ENCODE results near the gene COA6. TPM values are rescaled to one million over a fixed set of nuclear protein-coding genes. Genes with fewer than 3 reads are reported as not detected.

The COA6 gene
- total RNA-seq, 1 donor from 2014 or later = 15.7 TPM

- Histone ChIP-seq H3K27ac (no peak overlapping the region), H3K9me3 (no peaks in the 10 kb centered on the region), H3K36me3 (peaks cover 0 to 35% of the 10 kb centered on the region in 2 donors), H3K4me1 (no peaks in the 10 kb centered on the region), H3K27me3 (no peaks in the 10 kb centered on the region), H3K4me3 (no peak overlapping the region)
- no peak for DNase-seq (ENCODE audit: extremely low spot score in 2 of 2)
- intact Hi-C loops (cut with DNase I) = no loop called here
- TF ChIP-seq CTCF (IDR thresholded peaks at IDR 0.05) (no peak), POLR2AphosphoS5 (IDR thresholded peaks at IDR 0.05; ENCODE audit: insufficient read depth in 1 of 2, low read depth in 1 of 2) (no peak), POLR2A (IDR thresholded peaks at IDR 0.05) (no peak)
Observed at GRCh38 chr1:234381699-234382555, 8.7 kb downstream of the COA6 start.

GRCh38 chr1:234386122-234386521 lies 12.9 kb downstream of the COA6 start:
- Histone ChIP-seq H3K36me3 (peaks cover 0 to 10% of the 10 kb centered on the region in 2 donors), H3K9me3 (no peaks in the 10 kb centered on the region)
- no peak for DNase-seq (ENCODE audit: extremely low spot score in 2 of 2)

DNA sequence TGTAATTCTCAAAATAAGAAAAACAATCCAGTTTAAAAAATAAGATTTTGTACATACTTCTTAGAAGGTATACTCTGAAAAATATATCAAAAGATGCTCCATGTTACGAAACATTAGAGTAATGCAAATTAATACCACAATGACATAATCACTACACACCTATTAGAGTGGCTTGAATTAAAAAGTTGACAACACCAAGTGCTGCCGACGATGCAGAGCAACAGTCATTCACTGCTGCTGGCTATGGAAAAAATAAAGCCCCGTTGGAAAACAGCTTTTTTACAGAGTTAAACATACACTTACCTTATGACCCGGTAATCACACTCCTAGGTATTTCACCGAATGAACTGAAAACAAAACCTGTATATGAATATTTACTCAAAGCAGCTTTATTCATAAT lies 14.8 kb downstream of the COA6 start:
- no peaks in the 10 kb centered on the region for H3K4me1 ChIP-seq
- H3K9me3 ChIP-seq = no peaks in the 10 kb centered on the region
- DNase-seq (ENCODE audit: extremely low spot score in 2 of 2) = no peak
- TF ChIP-seq CTCF (IDR thresholded peaks at IDR 0.05) = no peak
- no peak for TF ChIP-seq POLR2AphosphoS5 (IDR thresholded peaks at IDR 0.05; ENCODE audit: insufficient read depth in 1 of 2, low read depth in 1 of 2)
- no peak for TF ChIP-seq POLR2A (IDR thresholded peaks at IDR 0.05)
- H3K36me3 ChIP-seq = peaks cover 0 to 10% of the 10 kb centered on the region in 2 donors
- no peaks in the 10 kb centered on the region for H3K27me3 ChIP-seq
- intact Hi-C loops (cut with DNase I) = no loop called here
- H3K27ac ChIP-seq = no peak overlapping the region
- no peak overlapping the region for H3K4me3 ChIP-seq

More at GRCh38 chr1:234386122-234386521, 12.9 kb downstream of the COA6 start:
- no peak for TF ChIP-seq POLR2A (IDR thresholded peaks at IDR 0.05)
- TF ChIP-seq CTCF (IDR thresholded peaks at IDR 0.05) = no peak
- TF ChIP-seq POLR2AphosphoS5 (IDR thresholded peaks at IDR 0.05; ENCODE audit: insufficient read depth in 1 of 2, low read depth in 1 of 2) = no peak
- Histone ChIP-seq H3K4me1 (no peaks in the 10 kb centered on the region), H3K27me3 (no peaks in the 10 kb centered on the region), H3K27ac (no peak overlapping the region), H3K4me3 (no peak overlapping the region)
- intact Hi-C loops (cut with DNase I) = no loop called here

DNA sequence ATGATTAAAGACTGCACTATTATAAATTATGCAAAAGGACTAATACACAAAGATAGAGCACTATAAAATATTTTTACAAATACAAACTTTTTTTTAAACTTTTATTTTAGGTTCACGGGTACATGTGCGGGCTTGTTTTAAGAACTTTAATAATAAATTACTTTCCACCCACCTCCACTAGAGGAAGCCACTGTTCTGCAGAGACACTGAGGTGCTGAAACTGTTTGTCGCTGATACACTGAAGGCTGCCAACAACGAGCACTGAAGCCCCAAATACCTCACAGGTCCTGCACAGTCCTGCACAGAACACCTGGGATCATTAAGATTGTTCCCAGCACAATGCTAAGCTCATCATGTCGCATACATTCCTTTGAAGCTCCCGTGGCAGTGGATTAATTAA lies 19.9 kb downstream of the COA6 start:
- Histone ChIP-seq H3K27ac (no peak overlapping the region), H3K27me3 (no peaks in the 10 kb centered on the region), H3K9me3 (no peaks in the 10 kb centered on the region), H3K36me3 (no peaks in the 10 kb centered on the region), H3K4me3 (no peak overlapping the region), H3K4me1 (no peaks in the 10 kb centered on the region)
- TF ChIP-seq POLR2A (IDR thresholded peaks at IDR 0.05) (no peak), POLR2AphosphoS5 (IDR thresholded peaks at IDR 0.05; ENCODE audit: insufficient read depth in 1 of 2, low read depth in 1 of 2) (no peak), CTCF (IDR thresholded peaks at IDR 0.05) (no peak)
- intact Hi-C loops (cut with DNase I) = no loop called here
- no peak for DNase-seq (ENCODE audit: extremely low spot score in 2 of 2)

DNA sequence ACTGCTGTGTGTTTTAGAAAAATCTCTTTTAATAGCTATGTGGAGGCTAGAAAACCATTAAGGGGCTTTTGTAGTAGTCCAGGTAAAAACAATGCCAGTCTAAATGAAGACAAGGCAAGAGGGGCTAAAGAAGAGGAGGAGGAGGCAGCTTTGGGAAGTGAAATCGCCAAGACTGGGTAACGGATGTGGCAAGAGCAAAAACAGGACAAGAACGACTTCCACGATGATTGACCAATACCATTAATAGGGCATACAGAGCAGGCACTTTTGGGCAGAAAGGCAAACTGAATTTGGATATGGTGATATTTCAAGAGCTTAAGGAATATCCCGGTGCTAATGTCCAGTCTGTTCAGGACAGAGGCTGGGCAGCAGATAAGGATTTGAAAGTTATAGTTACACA lies 22.0 kb downstream of the COA6 start:
- Histone ChIP-seq H3K9me3 (no peaks in the 10 kb centered on the region), H3K4me3 (no peak overlapping the region), H3K27me3 (no peaks in the 10 kb centered on the region), H3K27ac (no peak overlapping the region), H3K36me3 (no peaks in the 10 kb centered on the region), H3K4me1 (no peaks in the 10 kb centered on the region)
- DNase-seq (ENCODE audit: extremely low spot score in 2 of 2) = no peak
- intact Hi-C loops (cut with DNase I) = no loop called here
- TF ChIP-seq POLR2AphosphoS5 (IDR thresholded peaks at IDR 0.05; ENCODE audit: insufficient read depth in 1 of 2, low read depth in 1 of 2) (no peak), POLR2A (IDR thresholded peaks at IDR 0.05) (no peak), CTCF (IDR thresholded peaks at IDR 0.05) (no peak)
